Activated naive CD4-positive, alpha-beta T cell treated with anti-CD3 and anti-CD28 coated beads, Interleukin-2, amount 10 ng/mL, durations not matched to agents 7 days and 5 days (primary cell): Measurements from ENCODE around the gene SLC9A8.
A peak's percentile ranks its signal among the peaks of the same experiment; 100 is the strongest.
"Not testable (repeated sequence)": the region's sequence is repeated elsewhere in the genome, so short reads cannot be mapped to it uniquely, and the experiment has no call there.

Experiments
- CTCF ChIA-PET: fragments of 350-600 bp; sonication (Branson Sonifier 250); formaldehyde crosslinking; loops from one replicate; lab custom pipeline; 2021; ENCODE audit warnings: antibody characterized with exemption; lab: Charles Lee
- DNase-seq: peaks from one replicate; pipeline ENCODE4 v3.0.0-alpha.2; 2020
- H3K27ac Mint-ChIP-seq: one replicate; pipeline ENCODE4 v1.8.0; 2021; ENCODE audit warnings: mild to moderate bottlenecking, moderate library complexity, mixed read lengths
- H3K27me3 Mint-ChIP-seq: one replicate; pipeline ENCODE4 v1.8.0; 2021; ENCODE audit warnings: mild to moderate bottlenecking, mixed read lengths
- H3K36me3 Mint-ChIP-seq: one replicate; pipeline ENCODE4 v1.8.0; 2021; ENCODE audit warnings: mixed read lengths
- H3K4me1 Mint-ChIP-seq: one replicate; pipeline ENCODE4 v1.8.0; 2021; ENCODE audit warnings: mixed read lengths
- H3K4me3 Mint-ChIP-seq: one replicate; pipeline ENCODE4 v1.8.0; 2021; ENCODE audit warnings: mild to moderate bottlenecking, moderate library complexity, mixed read lengths
- H3K9me3 Mint-ChIP-seq: one replicate; pipeline ENCODE4 v1.8.0; 2021; ENCODE audit warnings: mixed read lengths

Gene SLC9A8

DNA sequence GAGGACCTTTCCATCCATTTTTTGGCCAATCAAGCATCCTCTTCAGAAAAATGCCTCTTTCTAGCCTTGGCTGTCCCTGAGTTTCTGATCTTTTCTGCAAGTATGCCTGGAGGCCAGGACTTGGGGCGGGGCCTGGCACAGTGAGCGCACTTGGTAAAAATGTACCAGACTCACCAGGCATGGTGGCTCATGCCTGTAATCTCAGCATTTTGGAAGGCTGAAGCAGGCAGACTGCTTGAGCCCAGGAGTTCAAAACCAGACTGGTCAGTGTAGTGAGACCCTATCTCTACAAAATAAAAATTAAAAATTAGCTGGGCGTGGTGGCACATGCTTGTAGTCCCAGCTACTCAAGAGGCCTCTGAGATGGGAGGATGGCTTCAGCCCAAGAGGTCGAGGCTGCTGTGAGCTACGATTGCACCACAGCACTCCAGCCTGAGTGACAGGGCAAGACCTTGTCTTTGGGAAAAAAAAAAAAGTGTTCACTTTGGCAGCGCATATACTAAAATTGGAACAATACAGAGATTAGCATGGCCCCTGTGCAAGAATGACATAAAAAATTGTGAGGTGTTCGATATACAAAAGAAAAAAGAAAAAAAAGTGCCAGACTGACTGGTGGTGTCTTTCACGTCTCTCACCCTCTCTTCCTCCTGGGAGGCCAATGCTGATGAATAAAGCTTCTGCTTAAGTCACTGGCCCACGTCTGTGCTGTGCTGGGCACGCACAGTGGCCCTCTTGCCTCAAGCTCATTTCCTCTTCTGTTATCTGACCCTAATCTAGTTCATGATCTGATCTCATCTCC lies 18.1 kb upstream of the SLC9A8 start:
- H3K9me3 Mint-ChIP-seq: no peaks in the 10 kb centered on the region
- CTCF ChIA-PET: no interaction called here
- no peak overlapping the region for H3K27ac Mint-ChIP-seq
- H3K27me3 Mint-ChIP-seq: peaks cover 82% of the 10 kb centered on the region
- H3K4me3 Mint-ChIP-seq: no peak overlapping the region
- H3K4me1 Mint-ChIP-seq: peaks cover 14% of the 10 kb centered on the region
- no peaks in the 10 kb centered on the region for H3K36me3 Mint-ChIP-seq
- DNase-seq: no peak

DNA sequence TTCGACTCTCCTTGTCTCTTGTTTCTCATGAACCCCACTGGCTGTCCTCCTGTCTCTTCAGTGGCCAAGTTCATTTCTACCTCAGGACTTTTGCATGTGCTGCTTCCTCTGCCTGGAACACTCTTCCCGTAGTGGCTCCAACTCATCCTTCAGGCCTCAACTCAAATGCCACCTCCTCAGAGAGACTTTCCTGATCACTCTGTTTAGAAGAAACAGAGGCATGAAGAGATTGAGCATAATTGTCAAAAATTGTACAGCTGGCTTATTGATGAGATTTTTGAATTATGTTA lies 17.5 kb upstream of the SLC9A8 start:
- Mint-ChIP-seq H3K27ac (no peak overlapping the region), H3K4me1 (peaks cover 15% of the 10 kb centered on the region), H3K36me3 (no peaks in the 10 kb centered on the region), H3K4me3 (no peak overlapping the region), H3K27me3 (peaks cover 80% of the 10 kb centered on the region), H3K9me3 (no peaks in the 10 kb centered on the region)
- no peak for DNase-seq
- CTCF ChIA-PET: no interaction called here

- Mint-ChIP-seq H3K4me3 (no peak overlapping the region), H3K27me3 (peaks cover 68% of the 10 kb centered on the region), H3K4me1 (peaks cover 29% of the 10 kb centered on the region), H3K9me3 (no peaks in the 10 kb centered on the region), H3K27ac (no peak overlapping the region), H3K36me3 (no peaks in the 10 kb centered on the region)
- DNase-seq: peak; percentile 1
- CTCF ChIA-PET: no interaction called here
These were observed 15.9 kb upstream of the SLC9A8 start for GRCh38 chr20:49796600-49797343.

- CTCF ChIA-PET: no interaction called here
- Mint-ChIP-seq H3K27ac (no peak overlapping the region), H3K9me3 (no peaks in the 10 kb centered on the region), H3K27me3 (peaks cover 63% of the 10 kb centered on the region), H3K4me3 (no peak overlapping the region), H3K36me3 (no peaks in the 10 kb centered on the region), H3K4me1 (peaks cover 34% of the 10 kb centered on the region)
- DNase-seq: peak; percentile 7
These were observed 15.3 kb upstream of the SLC9A8 start for GRCh38 chr20:49797344-49797615.

- Mint-ChIP-seq H3K27ac (no peak overlapping the region), H3K36me3 (no peaks in the 10 kb centered on the region), H3K27me3 (peaks cover 64% of the 10 kb centered on the region), H3K4me3 (no peak overlapping the region), H3K9me3 (no peaks in the 10 kb centered on the region), H3K4me1 (peaks cover 41% of the 10 kb centered on the region)
- CTCF ChIA-PET: no interaction called here
- DNase-seq: no peak
These were observed 13.9 kb upstream of the SLC9A8 start for GRCh38 chr20:49798718-49799117.

- H3K4me1 Mint-ChIP-seq: peaks cover 40% of the 10 kb centered on the region
- CTCF ChIA-PET: no interaction called here
These were observed 12.9 kb upstream of the SLC9A8 start for GRCh38 chr20:49799698-49800097.

GRCh38 chr20:49803418-49803817 lies 9.2 kb upstream of the SLC9A8 start:
- Mint-ChIP-seq H3K27ac (no peak overlapping the region), H3K9me3 (no peaks in the 10 kb centered on the region), H3K36me3 (no peaks in the 10 kb centered on the region), H3K4me1 (peaks cover 47% of the 10 kb centered on the region), H3K27me3 (peaks cover 21% of the 10 kb centered on the region), H3K4me3 (no peak overlapping the region)
- CTCF ChIA-PET: no interaction called here
- no peak for DNase-seq

More at GRCh38 chr20:49799698-49800097, 12.9 kb upstream of the SLC9A8 start:
- Mint-ChIP-seq H3K27ac (no peak overlapping the region), H3K27me3 (peaks cover 56% of the 10 kb centered on the region), H3K9me3 (no peaks in the 10 kb centered on the region), H3K4me3 (no peak overlapping the region), H3K36me3 (no peaks in the 10 kb centered on the region)
- no peak for DNase-seq

- CTCF ChIA-PET: no interaction called here
- no peak overlapping the region for H3K27ac Mint-ChIP-seq
- H3K9me3 Mint-ChIP-seq: no peaks in the 10 kb centered on the region
- peak; percentile 15 for DNase-seq
- peaks cover 12% of the 10 kb centered on the region for H3K27me3 Mint-ChIP-seq
- no peak overlapping the region for H3K4me3 Mint-ChIP-seq
- H3K4me1 Mint-ChIP-seq: peaks cover 47% of the 10 kb centered on the region
- no peaks in the 10 kb centered on the region for H3K36me3 Mint-ChIP-seq
These were observed 8.3 kb upstream of the SLC9A8 start for GRCh38 chr20:49804364-49804763.

DNA sequence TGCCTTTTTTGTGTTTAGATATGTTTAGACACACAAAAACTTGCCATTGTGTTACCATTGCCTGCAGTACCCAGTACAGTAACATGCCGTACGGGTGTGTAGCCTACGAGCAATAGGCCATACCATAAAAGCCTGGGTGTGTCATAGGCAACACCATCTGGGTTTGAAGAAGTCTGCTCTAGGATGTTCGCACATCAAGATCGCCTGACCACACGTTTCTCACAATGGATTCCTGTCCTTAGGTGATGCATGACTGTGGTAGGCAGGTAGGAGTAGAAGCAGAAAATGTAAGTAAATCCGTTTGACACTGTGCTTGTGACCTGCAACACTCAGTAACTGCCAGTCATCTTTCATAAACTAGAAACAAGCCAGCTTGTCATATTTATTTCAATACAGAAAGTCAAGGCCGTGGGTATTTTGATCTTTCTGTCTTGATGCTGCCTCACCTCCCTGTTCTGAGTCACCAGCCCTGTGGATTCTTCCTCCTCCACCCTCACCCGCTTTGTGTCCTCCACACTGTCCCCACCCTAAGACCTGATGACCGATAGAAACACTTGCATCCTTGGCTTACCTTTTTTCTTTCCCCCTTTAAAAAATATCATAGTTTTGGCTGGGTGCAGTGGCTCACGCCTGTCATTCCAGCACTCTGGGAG lies 7.3 kb upstream of the SLC9A8 start:
- Mint-ChIP-seq H3K27ac (peak overlapping the region; percentile 66), H3K4me1 (peaks cover 43% of the 10 kb centered on the region)
- CTCF ChIA-PET, H3K36me3 Mint-ChIP-seq, H3K9me3 Mint-ChIP-seq, H3K4me3 Mint-ChIP-seq, H3K27me3 Mint-ChIP-seq: not testable (repeated sequence)
- peak; percentile 47 for DNase-seq

DNA sequence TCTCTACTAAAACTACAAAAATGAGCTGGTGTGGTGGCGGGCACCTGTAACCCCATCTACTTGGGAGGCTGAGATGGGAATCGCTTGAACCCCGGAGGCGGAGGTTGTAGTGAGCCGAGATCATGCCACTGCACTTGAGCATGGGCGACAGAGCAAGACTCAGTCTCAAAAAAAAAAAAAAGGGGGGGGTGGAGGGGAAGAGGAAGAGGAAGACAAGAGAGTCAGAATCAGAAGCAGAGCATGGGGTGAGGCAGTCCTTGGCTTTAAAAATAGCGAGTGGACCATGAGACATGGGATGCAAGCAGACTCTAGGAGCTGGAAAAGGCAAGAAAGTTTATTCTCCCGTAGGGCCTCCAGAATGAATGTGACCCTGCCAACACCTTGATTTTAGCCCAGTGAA lies 3.9 kb upstream of the SLC9A8 start:
- peaks cover 11% of the 10 kb centered on the region for H3K27me3 Mint-ChIP-seq
- no peaks in the 10 kb centered on the region for H3K9me3 Mint-ChIP-seq
- CTCF ChIA-PET: no interaction called here
- DNase-seq: no peak
- peaks cover 7% of the 10 kb centered on the region for H3K36me3 Mint-ChIP-seq
- H3K4me3 Mint-ChIP-seq: no peak overlapping the region
- H3K4me1 Mint-ChIP-seq: peaks cover 37% of the 10 kb centered on the region
- H3K27ac Mint-ChIP-seq: no peak overlapping the region

- no peak overlapping the region for H3K27ac Mint-ChIP-seq
- H3K27me3 Mint-ChIP-seq: peaks cover 11% of the 10 kb centered on the region
These were observed 2.7 kb upstream of the SLC9A8 start for GRCh38 chr20:49809803-49810359.

DNA sequence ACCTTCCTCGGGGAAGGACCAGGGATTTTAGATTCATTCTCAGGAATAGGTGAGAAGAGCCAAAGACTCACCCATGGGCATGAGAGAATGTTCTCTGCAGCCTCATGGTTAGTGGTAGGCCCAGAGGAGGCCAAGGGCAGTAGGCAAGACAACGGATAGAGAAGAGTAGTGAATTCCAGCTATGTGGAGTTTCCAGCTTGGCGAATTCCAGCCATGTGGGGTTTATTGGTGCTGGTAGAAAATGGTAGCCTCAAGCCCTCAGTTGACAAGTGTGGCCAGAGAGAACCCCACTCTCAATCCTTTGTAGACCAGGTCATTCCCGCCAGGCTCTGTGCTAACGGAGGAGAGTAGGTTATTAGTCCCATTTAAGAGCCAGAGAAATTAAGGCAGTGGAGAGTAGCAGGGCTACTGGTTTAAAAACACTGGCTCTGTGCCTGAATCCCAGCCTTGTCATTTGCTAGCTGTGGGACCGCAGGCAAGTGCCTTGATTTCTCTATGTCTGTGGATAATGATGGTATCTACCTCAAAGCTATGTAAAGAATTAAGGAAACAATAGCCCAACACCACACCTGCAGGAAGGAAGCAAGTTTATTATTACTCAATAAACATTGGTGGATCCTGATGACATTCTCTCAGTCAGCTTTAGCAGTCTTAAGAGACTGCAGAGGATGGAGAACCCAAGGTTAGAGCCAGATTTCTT lies 2.0 kb upstream of the SLC9A8 start:
- no peak overlapping the region for H3K4me3 Mint-ChIP-seq
- H3K4me1 Mint-ChIP-seq: peaks cover 43% of the 10 kb centered on the region
- DNase-seq: no peak
- CTCF ChIA-PET: no interaction called here
- no peak overlapping the region for H3K27ac Mint-ChIP-seq
- H3K9me3 Mint-ChIP-seq: no peaks in the 10 kb centered on the region
- H3K27me3 Mint-ChIP-seq: peaks cover 11% of the 10 kb centered on the region
- H3K36me3 Mint-ChIP-seq: peaks cover 24% of the 10 kb centered on the region

More at GRCh38 chr20:49809803-49810359, 2.7 kb upstream of the SLC9A8 start:
- Mint-ChIP-seq H3K4me1 (peaks cover 43% of the 10 kb centered on the region), H3K9me3 (no peaks in the 10 kb centered on the region), H3K36me3 (peaks cover 16% of the 10 kb centered on the region), H3K4me3 (no peak overlapping the region)
- DNase-seq: no peak
- CTCF ChIA-PET: no interaction called here

DNA sequence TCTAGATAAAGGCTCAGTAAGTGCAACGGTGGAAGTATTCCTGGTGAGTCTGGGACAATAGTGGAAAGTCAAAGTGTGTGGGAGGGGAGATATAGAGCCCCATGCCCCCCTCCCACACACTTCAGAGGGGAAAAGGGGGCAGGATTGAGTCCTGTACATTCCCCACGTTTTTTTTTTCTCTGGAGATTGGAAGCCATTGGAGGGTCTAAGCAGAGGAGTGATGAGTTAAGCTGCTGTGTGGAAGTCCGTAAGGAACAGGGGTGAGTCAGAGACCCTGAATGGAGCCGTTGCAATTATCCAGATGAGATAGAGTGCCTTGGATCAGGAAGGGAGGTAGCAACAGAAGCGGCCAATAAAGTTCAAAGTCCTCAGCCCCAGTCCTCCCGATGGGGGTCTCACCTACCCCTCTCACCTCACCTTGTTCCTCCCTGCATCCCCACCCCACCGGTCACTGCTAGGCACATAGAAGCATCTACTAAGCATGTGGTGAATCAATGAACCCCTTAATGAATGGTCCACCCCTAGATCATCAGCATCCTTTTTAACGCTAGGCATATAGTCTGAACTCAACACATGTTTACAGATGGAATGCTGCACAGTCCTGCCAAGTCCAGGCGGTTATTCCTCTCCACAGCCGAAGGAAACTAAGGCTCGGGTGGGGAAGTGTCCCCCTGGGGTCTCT lies 662 bp upstream of the SLC9A8 start:
- peaks cover 43% of the 10 kb centered on the region for H3K4me1 Mint-ChIP-seq
- H3K9me3 Mint-ChIP-seq: no peaks in the 10 kb centered on the region
- H3K4me3 Mint-ChIP-seq: peak overlapping the region; percentile 83
- no peak for DNase-seq
- peaks cover 11% of the 10 kb centered on the region for H3K27me3 Mint-ChIP-seq
- peaks cover 32% of the 10 kb centered on the region for H3K36me3 Mint-ChIP-seq
- CTCF ChIA-PET: interaction anchor here (1.2 to 1.4 kb wide), 2 partner anchors 11 to 204 kb away, joined by 3 to 5 read pairs; no protein-coding TSS in a partner anchor
- H3K27ac Mint-ChIP-seq: peak overlapping the region; percentile 93
